Erythroblast (primary cell): ENCODE measurements around the gene ALPI.

Experiments used
- GATA1 ChIP-seq: IDR thresholded peaks from 2 replicates; pipeline ENCODE4 v1.6.1; 2011; ENCODE audit warnings: low read depth, mild to moderate bottlenecking, control low read depth, low read length, moderate library complexity
- POLR2A ChIP-seq: IDR thresholded peaks from 2 replicates; pipeline ENCODE4 v1.6.1; 2011; ENCODE audit warnings: mild to moderate bottlenecking, low read length

- no peak for TF ChIP-seq POLR2A
- no peak for TF ChIP-seq GATA1
These were observed 20.8 kb downstream of the ALPI start for GRCh38 chr2:232476791-232477190.
